Tibial artery (tissue), 4 donors: ENCODE data around the gene FOS.

Source experiments
- DNase-seq, 2 donors: peaks; one replicate each; pipeline ENCODE4 v3.0.0-alpha.2; 2019
- H3K27ac ChIP-seq, 2 donors: fragments of 200-600 bp; sonication (generic) in 1 of 2; 1 replicate in 1 of 2; 2 replicates in 1 of 2; pipeline ENCODE4 v1.5.1; 2018 to 2019; ENCODE audit warnings: mild to moderate bottlenecking in 1 of 2
- H3K27me3 ChIP-seq, 2 donors: fragments of 200-600 bp; sonication (generic) in 1 of 2; one replicate each; pipeline versions ENCODE4 v1.5.1 to v1.6.0; 2016 to 2019
- H3K36me3 ChIP-seq, 3 donors: fragments of 200-600 bp; sonication (generic) in 2 of 3; one replicate each; pipeline ENCODE4 v1.5.1; 2016 to 2019; ENCODE audit warnings: mild to moderate bottlenecking in 2 of 3
- H3K4me1 ChIP-seq, 4 donors: fragments of 200-600 bp; sonication (generic) in 2 of 4; 1 replicate in 3 of 4; 2 replicates in 1 of 4; pipeline ENCODE4 v1.5.1; 2016 to 2019
- H3K4me3 ChIP-seq, 2 donors: fragments of 200-600 bp; sonication (generic) in 1 of 2; 1 replicate in 1 of 2; 2 replicates in 1 of 2; pipeline ENCODE4 v1.5.1; 2018 to 2019; ENCODE audit warnings: mild to moderate bottlenecking in 2 of 2
- H3K9me3 ChIP-seq, 3 donors: fragments of 200-600 bp; sonication (generic) in 1 of 3; one replicate each; pipeline ENCODE4 v1.5.1; 2016 to 2019
- CTCF ChIP-seq, 2 experiments: fragments of 200-600 bp in 1 of 2; fragments of 450-650 bp in 1 of 2; IDR thresholded peaks; one replicate each; pipeline ENCODE4 v1.5.1; 2017 to 2019; ENCODE audit warnings: antibody characterized with exemption in 2 of 2, mild to moderate bottlenecking in 1 of 2, moderate library complexity in 1 of 2
- intact Hi-C: fragments of 100-400 bp; cut with DNase I; formaldehyde crosslinking; loops from one replicate; pipeline ENCODE4 v1.15.0; 2023; ENCODE audit warnings: low total_unique reads

FOS gene

GRCh38 chr14:75259510-75259855, 19.1 kb upstream of the FOS start:
- no peaks in the 10 kb centered on the region for H3K27me3 ChIP-seq
- peak; percentile 7 to 20 for TF ChIP-seq CTCF (IDR thresholded peaks at IDR 0.05)
- peaks cover 0 to 30% (median 28%) of the 10 kb centered on the region in 4 donors for H3K4me1 ChIP-seq
- H3K36me3 ChIP-seq = no peaks in the 10 kb centered on the region
- peak overlapping the region; percentile 89 to 99 for H3K27ac ChIP-seq
- intact Hi-C loops = no loop called here
- peak overlapping the region; percentile 45 to 58 for H3K4me3 ChIP-seq
- no peaks in the 10 kb centered on the region for H3K9me3 ChIP-seq
- no peak for DNase-seq

GRCh38 chr14:75260025-75260763, 18.4 kb upstream of the FOS start:
- no peak for TF ChIP-seq CTCF (IDR thresholded peaks at IDR 0.05)
- peak overlapping the region; percentile 89 to 99 for H3K27ac ChIP-seq
- peaks cover 0 to 23% (median 21%) of the 10 kb centered on the region in 4 donors for H3K4me1 ChIP-seq
- no peak overlapping the region for H3K4me3 ChIP-seq
- intact Hi-C loops = no loop called here
- no peaks in the 10 kb centered on the region for H3K9me3 ChIP-seq
- no peaks in the 10 kb centered on the region for H3K36me3 ChIP-seq
- DNase-seq = no peak
- H3K27me3 ChIP-seq = no peaks in the 10 kb centered on the region

GRCh38 chr14:75261820-75262219, 16.8 kb upstream of the FOS start:
- peaks cover 0 to 31% (median 27%) of the 10 kb centered on the region in 4 donors for H3K4me1 ChIP-seq
- no peaks in the 10 kb centered on the region for H3K9me3 ChIP-seq
- no peak overlapping the region for H3K27ac ChIP-seq
- TF ChIP-seq CTCF (IDR thresholded peaks at IDR 0.05) = no peak
- no peak for DNase-seq
- H3K36me3 ChIP-seq = no peaks in the 10 kb centered on the region
- intact Hi-C loops = no loop called here
- H3K27me3 ChIP-seq = no peaks in the 10 kb centered on the region
- no peak overlapping the region for H3K4me3 ChIP-seq

GRCh38 chr14:75262641-75263040, 16.0 kb upstream of the FOS start:
- DNase-seq = no peak
- intact Hi-C loops = no loop called here
- Histone ChIP-seq H3K27ac (no peak overlapping the region), H3K4me1 (peaks cover 0 to 37% (median 33%) of the 10 kb centered on the region in 4 donors), H3K36me3 (no peaks in the 10 kb centered on the region), H3K4me3 (no peak overlapping the region), H3K9me3 (no peaks in the 10 kb centered on the region), H3K27me3 (no peaks in the 10 kb centered on the region)
- TF ChIP-seq CTCF (IDR thresholded peaks at IDR 0.05) = no peak

GRCh38 chr14:75264036-75264435, 14.6 kb upstream of the FOS start:
- Histone ChIP-seq H3K4me1 (peaks cover 0 to 35% (median 26%) of the 10 kb centered on the region in 4 donors), H3K27me3 (no peaks in the 10 kb centered on the region), H3K36me3 (no peaks in the 10 kb centered on the region), H3K9me3 (no peaks in the 10 kb centered on the region), H3K27ac (no peak overlapping the region), H3K4me3 (no peak overlapping the region)
- intact Hi-C loops = no loop called here
- peak in 1 of 2 donors; percentile 41 for DNase-seq
- no peak for TF ChIP-seq CTCF (IDR thresholded peaks at IDR 0.05)
